HepG2 (cell line): ENCODE data around the gene RRN3. TPM values are rescaled to one million over a fixed set of nuclear protein-coding genes. Genes with fewer than 3 reads are reported as not detected.

Source experiments
- ATRX ChIP-seq: sonication (generic); formaldehyde crosslinking; IDR thresholded peaks from 2 replicates; pipeline ENCODE4 v1.4.0; 2020; ENCODE audit warnings: missing genetic modification reagents, borderline replicate concordance
- ELF3 ChIP-seq: IDR thresholded peaks from 2 replicates; pipeline ENCODE4 v1.6.1; 2016; ENCODE audit warnings: missing genetic modification reagents, missing compliant biosample characterization
- FOXP4 ChIP-seq: sonication (generic); formaldehyde crosslinking; IDR thresholded peaks from 2 replicates; pipeline ENCODE4 v1.4.0; 2020; ENCODE audit warnings: missing genetic modification reagents
- KAT8 ChIP-seq: IDR thresholded peaks from 2 replicates; pipeline ENCODE4 v1.6.1; 2016; ENCODE audit warnings: missing genetic modification reagents, missing compliant biosample characterization
- MXD1 ChIP-seq: sonication (generic); formaldehyde crosslinking; IDR thresholded peaks from 2 replicates; pipeline ENCODE4 v1.4.0; 2020; ENCODE audit warnings: mild to moderate bottlenecking, missing genetic modification reagents
- MXD3 ChIP-seq: IDR thresholded peaks from 2 replicates; pipeline ENCODE4 v1.6.1; 2016; ENCODE audit warnings: mild to moderate bottlenecking, missing biosample characterization, missing genetic modification reagents
- MXI1 ChIP-seq: IDR thresholded peaks from 3 replicates; pipeline ENCODE4 v1.6.1; 2012; ENCODE audit warnings: low read depth, low read length, inconsistent platforms, borderline replicate concordance
- NAIF1 ChIP-seq: sonication (generic); formaldehyde crosslinking; IDR thresholded peaks from 2 replicates; pipeline ENCODE4 v1.5.0; 2020; ENCODE audit warnings: mild to moderate bottlenecking, missing genetic modification reagents, borderline replicate concordance
- REST ChIP-seq, 2 experiments: IDR thresholded peaks; 2 replicates each; pipeline ENCODE4 v1.6.1; 2011 to 2012; ENCODE audit warnings: low read length in 2 of 2, borderline replicate concordance in 1 of 2, low read depth in 1 of 2, mild to moderate bottlenecking in 1 of 2, moderate library complexity in 1 of 2
- SMAD3 ChIP-seq: sonication (generic); formaldehyde crosslinking; IDR thresholded peaks from 2 replicates; pipeline ENCODE4 v1.4.0; 2020; ENCODE audit warnings: missing genetic modification reagents
- SOX5 ChIP-seq: IDR thresholded peaks from 2 replicates; pipeline ENCODE4 v1.6.1; 2016; ENCODE audit warnings: borderline replicate concordance
- ZBTB3 ChIP-seq: sonication (generic); formaldehyde crosslinking; IDR thresholded peaks from 2 replicates; pipeline ENCODE4 v1.4.0; 2020; ENCODE audit warnings: low read depth, mild to moderate bottlenecking, moderate library complexity, missing genetic modification reagents, borderline replicate concordance
- ZKSCAN5 ChIP-seq: sonication (generic); formaldehyde crosslinking; IDR thresholded peaks from 2 replicates; pipeline ENCODE4 v1.5.1; 2020; ENCODE audit warnings: mild to moderate bottlenecking, missing genetic modification reagents
- ZNF343 ChIP-seq: sonication (generic); formaldehyde crosslinking; IDR thresholded peaks from 2 replicates; pipeline ENCODE4 v1.4.0; 2020; ENCODE audit warnings: mild to moderate bottlenecking, missing genetic modification reagents
- ZNF367 ChIP-seq: sonication (generic); formaldehyde crosslinking; IDR thresholded peaks from 2 replicates; pipeline ENCODE4 v1.4.0; 2020; ENCODE audit warnings: missing genetic modification reagents, borderline replicate concordance
- ZNF670 ChIP-seq: sonication (generic); formaldehyde crosslinking; IDR thresholded peaks from 2 replicates; pipeline ENCODE4 v1.8.0; 2022; ENCODE audit warnings: mild to moderate bottlenecking, missing genetic modification reagents, borderline replicate concordance
- ZNF678 ChIP-seq: sonication (generic); formaldehyde crosslinking; IDR thresholded peaks from 2 replicates; pipeline ENCODE4 v1.4.0; 2020; ENCODE audit warnings: mild to moderate bottlenecking, missing genetic modification reagents
- ZSCAN31 ChIP-seq: sonication (generic); formaldehyde crosslinking; IDR thresholded peaks from 2 replicates; pipeline ENCODE4 v1.5.0; 2020; ENCODE audit warnings: low read depth, mild to moderate bottlenecking, missing genetic modification reagents
- polyA plus RNA-seq, 8 experiments: library from polyadenylated mRNA; depleted of rRNA in 3 of 8; stranded (reverse) in 7 of 8; unstranded in 1 of 8; fragments of >200 nt; fragmentation: Illumina TruSeq in 4 of 8; extraction: Trizol in 4 of 8; gene quantifications; 2 replicates each; pipeline versions ENCODE4 v1.2.1 to v1.2.3, GENCODE V29; 2011 to 2016; ENCODE audit warnings: low read depth in 4 of 8, missing spikeins in 1 of 8, mixed read lengths in 1 of 8; ENCODE audit not compliant: insufficient read depth in 1 of 8
- total RNA-seq, 5 experiments: library from RNA; depleted of rRNA; stranded (reverse); fragments of >200 nt; fragmentation: Illumina TruSeq; extraction: Trizol; gene quantifications; 2 replicates each; pipeline ENCODE4 v1.2.3, GENCODE V29; 2016; ENCODE audit warnings: low read depth in 1 of 5

RRN3 gene
- total and polyA plus RNA-seq, 2 of the 13 experiments (the other 11 are each of a cell fraction or from before 2014, with no cell fraction given) = 45.8 to 67.0 TPM

- TF ChIP-seq REST (IDR thresholded peaks at IDR 0.05; ENCODE audit: borderline replicate concordance in 1 of 2, low read depth in 1 of 2, low read length in 2 of 2) (0 out of 4 replicates have a peak, but pooled peaks of 1 of the 2 experiments have one; percentile 8), SOX5 (CRISPR knock-in tag) (peak; percentile 27; the same call in 1 of the 2 replicates), ZNF670 (CRISPR knock-in tag) (peak; percentile 94), SMAD3 (no peak), ZNF367 (CRISPR knock-in tag) (peak; percentile 40; the same call in 1 of the 2 replicates), NAIF1 (CRISPR knock-in tag) (no peak), KAT8 (no peak), ELF3 (no peak), ZNF343 (no peak), MXD1 (CRISPR knock-in tag) (peak; percentile 53; the same call in 1 of the 2 replicates), ZBTB3 (CRISPR knock-in tag) (no peak), ZSCAN31 (CRISPR knock-in tag) (no peak), MXD3 (CRISPR knock-in tag) (no peak), FOXP4 (CRISPR knock-in tag) (peak; percentile 33; the same call in 1 of the 2 replicates), ATRX (CRISPR knock-in tag) (no peak), ZNF678 (CRISPR knock-in tag) (peak; percentile 79; the same call in 1 of the 2 replicates), ZKSCAN5 (CRISPR knock-in tag) (no peak), MXI1 (no peak; the same call in 2 of the 3 replicates)
Observed at GRCh38 chr16:15055141-15056053, 38.7 kb downstream of the RRN3 start (continued).
